Daoy (cell line): ENCODE measurements around the gene PGA5. TPM values are rescaled to one million over a fixed set of nuclear protein-coding genes. Genes with fewer than 3 reads are reported as not detected.
"Not testable (repeated sequence)": the region's sequence is repeated elsewhere in the genome, so short reads cannot be mapped to it uniquely, and the experiment has no call there.

Experiments used
- DNase-seq: peaks from one replicate; pipeline ENCODE4 v3.0.0-alpha.2; 2015; ENCODE audit warnings: low read depth
- total RNA-seq: library from RNA; depleted of rRNA; stranded (reverse); fragments of >200 nt; shearing (Covaris generic); gene quantifications from 2 replicates; pipeline ENCODE4 v1.2.3, GENCODE V29; 2014; rRNA removed

The PGA5 gene
- total RNA-seq = not detected in 2 replicates

- DNase-seq = not testable (repeated sequence)
Observed at GRCh38 chr11:61240875-61241274, at the start of gene PGA5. Gene PGA5 (plus strand): TSS chr11:61241175. CDS start chr11:61241227, 52 bp downstream.

GRCh38 chr11:61193596-61193995 lies 47.4 kb upstream of the PGA5 start:
- DNase-seq = no peak

GRCh38 chr11:61194169-61194671 lies 46.8 kb upstream of the PGA5 start:
- no peak for DNase-seq

- no peak for DNase-seq
Observed at GRCh38 chr11:61194981-61195695, 45.8 kb upstream of the PGA5 start.

GRCh38 chr11:61195719-61196118 lies 45.3 kb upstream of the PGA5 start:
- no peak for DNase-seq

- no peak for DNase-seq
Observed at GRCh38 chr11:61198361-61198760, 42.6 kb upstream of the PGA5 start.

- no peak for DNase-seq
Observed at GRCh38 chr11:61198948-61199523, 41.9 kb upstream of the PGA5 start.

GRCh38 chr11:61201476-61201875 lies 39.5 kb upstream of the PGA5 start:
- no peak for DNase-seq

- DNase-seq = not testable (repeated sequence)
Observed at GRCh38 chr11:61202950-61203746, 37.8 kb upstream of the PGA5 start, which contains the start of gene PGA3. Gene PGA3 (plus strand): TSS chr11:61203515. CDS start chr11:61203565, 50 bp downstream.

- DNase-seq = not testable (repeated sequence)
Observed at GRCh38 chr11:61203873-61204272, 37.1 kb upstream of the PGA5 start.

GRCh38 chr11:61204502-61205059 lies 36.4 kb upstream of the PGA5 start:
- DNase-seq = not testable (repeated sequence)

- DNase-seq = not testable (repeated sequence)
Observed at GRCh38 chr11:61207636-61208310, 33.2 kb upstream of the PGA5 start.

GRCh38 chr11:61210629-61211028 lies 30.3 kb upstream of the PGA5 start:
- not testable (repeated sequence) for DNase-seq

- DNase-seq = not testable (repeated sequence)
Observed at GRCh38 chr11:61211327-61211952, 29.5 kb upstream of the PGA5 start.

GRCh38 chr11:61212202-61212601 lies 28.8 kb upstream of the PGA5 start:
- DNase-seq = not testable (repeated sequence)

GRCh38 chr11:61213711-61214324 lies 27.2 kb upstream of the PGA5 start:
- not testable (repeated sequence) for DNase-seq

GRCh38 chr11:61218306-61218705 lies 22.7 kb upstream of the PGA5 start:
- DNase-seq = not testable (repeated sequence)

- DNase-seq = not testable (repeated sequence)
Observed at GRCh38 chr11:61219016-61219415, 22.0 kb upstream of the PGA5 start.

GRCh38 chr11:61222047-61222446 lies 18.9 kb upstream of the PGA5 start, which contains the start of gene PGA4:
Gene PGA4 (plus strand): TSS chr11:61222347. CDS start chr11:61222401, 54 bp downstream.
- not testable (repeated sequence) for DNase-seq

GRCh38 chr11:61222692-61223091 lies 18.3 kb upstream of the PGA5 start:
- DNase-seq = not testable (repeated sequence)
